ENCODE results near the gene CMTM2.

- TF ChIP-seq RFX5 (IDR thresholded peaks at IDR 0.05; ENCODE audit: low read depth, low read length): no peak
- TF ChIP-seq POLR2A (IDR thresholded peaks at IDR 0.05; ENCODE audit: low read depth, low read length): no peak
Measured at GRCh38 chr16:66605979-66606751, 26.9 kb downstream of the CMTM2 start.
